Hepatocyte (in vitro differentiated cells): ENCODE data around the gene TSPAN32. TPM values are rescaled to one million over a fixed set of nuclear protein-coding genes. Genes with fewer than 3 reads are reported as not detected.

ENCODE experiments used
- DNase-seq: peaks from one replicate; pipeline ENCODE4 v3.0.0-alpha.2; 2016; ENCODE audit warnings: low spot score
- H2AFZ ChIP-seq: fragments of 200-600 bp; sonication (generic); 2 replicates; pipeline ENCODE4 v1.6.0; 2016; ENCODE audit warnings: antibody characterized with exemption, mild to moderate bottlenecking
- H3K27ac ChIP-seq: fragments of 200-600 bp; sonication (generic); 2 replicates; pipeline ENCODE4 v1.5.1; 2016; ENCODE audit warnings: mild to moderate bottlenecking
- H3K27me3 ChIP-seq: fragments of 200-600 bp; sonication (generic); 2 replicates; pipeline ENCODE4 v1.6.1; 2016
- H3K36me3 ChIP-seq: fragments of 200-600 bp; sonication (generic); replicated peaks from 2 replicates; pipeline ENCODE4 v1.5.1; 2016; ENCODE audit warnings: low read depth; ENCODE audit not compliant: insufficient read depth
- H3K4me1 ChIP-seq: fragments of 200-600 bp; sonication (generic); 2 replicates; pipeline ENCODE4 v1.5.1; 2016; ENCODE audit warnings: mild to moderate bottlenecking, moderate library complexity; ENCODE audit not compliant: insufficient read depth
- H3K4me2 ChIP-seq: fragments of 200-600 bp; sonication (generic); 2 replicates; pipeline ENCODE4 v1.6.0; 2016
- H3K4me3 ChIP-seq: fragments of 200-600 bp; sonication (generic); 2 replicates; pipeline ENCODE4 v1.5.1; 2016; ENCODE audit warnings: mild to moderate bottlenecking
- H3K79me2 ChIP-seq: fragments of 200-600 bp; sonication (generic); 2 replicates; pipeline ENCODE4 v1.6.0; 2017; ENCODE audit warnings: mild to moderate bottlenecking
- H3K9me2 ChIP-seq: fragments of 200-600 bp; sonication (generic); replicated peaks from 2 replicates; pipeline ENCODE4 v1.6.0; 2017; ENCODE audit warnings: mild to moderate bottlenecking; ENCODE audit not compliant: insufficient read depth
- H3K9me3 ChIP-seq: fragments of 200-600 bp; sonication (generic); 2 replicates; pipeline ENCODE4 v1.5.1; 2016; ENCODE audit warnings: low read depth, mild to moderate bottlenecking
- H4K20me1 ChIP-seq: fragments of 200-600 bp; sonication (generic); 2 replicates; pipeline ENCODE4 v1.6.0; 2016; ENCODE audit warnings: mild to moderate bottlenecking; ENCODE audit not compliant: insufficient read depth, poor library complexity, severe bottlenecking
- EZH2 ChIP-seq: fragments of 200-600 bp; sonication (generic); IDR thresholded peaks from 2 replicates; pipeline ENCODE4 v1.6.1; 2016; ENCODE audit warnings: antibody characterized with exemption, mild to moderate bottlenecking, borderline replicate concordance
- EZH2phosphoT487 ChIP-seq: fragments of 200-600 bp; sonication (generic); IDR thresholded peaks from one replicate; pipeline ENCODE4 v1.6.1; 2018; ENCODE audit warnings: antibody characterized with exemption, mild to moderate bottlenecking, low read depth, moderate library complexity; ENCODE audit not compliant: unreplicated experiment, severe bottlenecking
- WGBS: methylation state at CpG from one replicate; pipeline ENCODE4 v1.1.6; 2016; ENCODE audit warnings: low lambda C conversion rate; ENCODE audit errors: missing lambda C conversion rate; 5-methylcytosine and 5-hydroxymethylcytosine counted together
- polyA plus RNA-seq: library from polyadenylated mRNA; unstranded; fragments of >200 nt; fragmentation: Nextera tagmentation; extraction: Ambion mirVana; gene quantifications from 2 replicates; pipeline ENCODE4 v1.2.1, GENCODE V29; 2016
- total RNA-seq: library from RNA; depleted of rRNA; stranded (reverse); fragments of >200 nt; gene quantifications from 2 replicates; pipeline ENCODE4 v1.2.3, GENCODE V29; 2014
- TF ChIP-seq, protein P1 (sequence below): fragments of 200-600 bp; sonication (generic); IDR thresholded peaks from 2 replicates; pipeline ENCODE4 v1.5.1; 2016; ENCODE audit warnings: antibody characterized with exemption, mild to moderate bottlenecking; ENCODE audit not compliant: poor library complexity

The TSPAN32 gene
- total and polyA plus RNA-seq, 2 experiments from 2014 or later, result 1.5 to 4.8 TPM

DNA sequence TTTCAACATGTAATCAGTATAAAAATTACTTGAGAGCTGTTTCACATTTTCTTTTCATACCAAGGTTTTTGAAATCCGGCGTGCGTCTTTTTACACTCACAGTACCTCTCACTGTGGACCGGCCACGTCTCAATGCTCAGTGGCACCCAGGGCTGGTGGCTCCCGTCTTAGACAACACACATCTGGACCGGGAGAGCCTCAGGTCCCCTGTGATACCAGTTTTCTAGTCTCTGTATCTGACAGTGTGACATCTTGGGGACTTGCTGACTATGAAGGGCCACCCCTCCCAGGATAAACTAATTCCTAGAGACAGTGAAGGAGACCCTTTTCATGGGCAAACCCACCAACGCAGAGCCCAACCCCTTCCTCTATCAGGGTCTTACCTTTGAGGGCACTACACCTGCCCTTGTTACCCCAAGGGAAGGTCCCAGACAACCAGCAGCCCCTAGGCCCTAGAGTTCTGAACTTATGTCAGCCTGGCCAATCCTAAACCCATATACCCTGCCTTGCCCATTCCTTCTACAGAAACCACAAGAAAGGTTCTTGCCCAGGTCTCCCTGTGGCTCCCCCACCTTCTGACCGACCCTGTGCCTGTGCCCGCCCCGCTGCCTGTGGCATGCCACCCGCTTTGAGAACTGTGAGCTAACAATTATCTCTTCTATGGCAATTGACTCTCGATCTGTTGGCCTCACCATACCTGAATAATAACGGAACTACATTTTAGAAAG lies 25.4 kb upstream of the TSPAN32 start:
- no peaks in the 10 kb centered on the region for H3K36me3 ChIP-seq
- no peaks in the 10 kb centered on the region for H3K4me1 ChIP-seq
- peaks cover 3% of the 10 kb centered on the region for H3K9me3 ChIP-seq
- no peaks in the 10 kb centered on the region for H4K20me1 ChIP-seq
- H2AFZ ChIP-seq, result no peak overlapping the region
- 96% methylated on average over 14 of the region's 14 CpGs for WGBS
- H3K9me2 ChIP-seq, result no peaks in the 10 kb centered on the region
- no peak overlapping the region for H3K4me2 ChIP-seq
- peaks cover 13% of the 10 kb centered on the region for H3K27me3 ChIP-seq
- TF ChIP-seq EZH2, result no peak
- no peak for TF ChIP-seq EZH2phosphoT487
- TF ChIP-seq, protein P1, sequence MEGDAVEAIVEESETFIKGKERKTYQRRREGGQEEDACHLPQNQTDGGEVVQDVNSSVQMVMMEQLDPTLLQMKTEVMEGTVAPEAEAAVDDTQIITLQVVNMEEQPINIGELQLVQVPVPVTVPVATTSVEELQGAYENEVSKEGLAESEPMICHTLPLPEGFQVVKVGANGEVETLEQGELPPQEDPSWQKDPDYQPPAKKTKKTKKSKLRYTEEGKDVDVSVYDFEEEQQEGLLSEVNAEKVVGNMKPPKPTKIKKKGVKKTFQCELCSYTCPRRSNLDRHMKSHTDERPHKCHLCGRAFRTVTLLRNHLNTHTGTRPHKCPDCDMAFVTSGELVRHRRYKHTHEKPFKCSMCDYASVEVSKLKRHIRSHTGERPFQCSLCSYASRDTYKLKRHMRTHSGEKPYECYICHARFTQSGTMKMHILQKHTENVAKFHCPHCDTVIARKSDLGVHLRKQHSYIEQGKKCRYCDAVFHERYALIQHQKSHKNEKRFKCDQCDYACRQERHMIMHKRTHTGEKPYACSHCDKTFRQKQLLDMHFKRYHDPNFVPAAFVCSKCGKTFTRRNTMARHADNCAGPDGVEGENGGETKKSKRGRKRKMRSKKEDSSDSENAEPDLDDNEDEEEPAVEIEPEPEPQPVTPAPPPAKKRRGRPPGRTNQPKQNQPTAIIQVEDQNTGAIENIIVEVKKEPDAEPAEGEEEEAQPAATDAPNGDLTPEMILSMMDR, result no peak
- H3K79me2 ChIP-seq, result no peaks in the 10 kb centered on the region
- no peak overlapping the region for H3K4me3 ChIP-seq
- DNase-seq, result no peak
- H3K27ac ChIP-seq, result no peak overlapping the region

DNA sequence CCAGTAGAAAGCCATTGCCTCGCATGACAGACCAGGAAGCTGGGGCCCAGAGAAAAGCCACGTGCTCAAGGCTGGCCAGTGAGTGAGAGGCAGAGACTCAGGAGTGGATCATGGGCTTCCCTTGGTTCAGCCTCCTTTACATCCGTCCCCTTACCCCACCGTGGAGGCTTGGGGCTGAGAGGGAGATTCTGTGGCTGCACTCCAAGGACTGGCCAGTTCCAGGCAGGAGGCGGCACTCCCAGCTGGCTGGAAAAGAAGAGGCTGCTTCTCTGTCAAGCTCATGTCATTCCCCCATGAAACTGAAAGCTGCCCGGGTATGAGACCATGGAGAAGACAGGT lies 24.8 kb upstream of the TSPAN32 start:
- H3K9me2 ChIP-seq, result no peaks in the 10 kb centered on the region
- H3K4me1 ChIP-seq, result no peaks in the 10 kb centered on the region
- H3K4me3 ChIP-seq, result no peak overlapping the region
- no peaks in the 10 kb centered on the region for H4K20me1 ChIP-seq
- H3K9me3 ChIP-seq, result peaks cover 6% of the 10 kb centered on the region
- TF ChIP-seq, protein P1, result no peak
- TF ChIP-seq EZH2phosphoT487, result no peak
- no peak for TF ChIP-seq EZH2
- DNase-seq, result no peak
- 71% methylated on average over 6 of the region's 6 CpGs for WGBS
- no peak overlapping the region for H3K4me2 ChIP-seq
- no peak overlapping the region for H3K27ac ChIP-seq
- H3K79me2 ChIP-seq, result no peaks in the 10 kb centered on the region
- no peak overlapping the region for H2AFZ ChIP-seq
- peaks cover 8% of the 10 kb centered on the region for H3K27me3 ChIP-seq
- no peaks in the 10 kb centered on the region for H3K36me3 ChIP-seq

DNA sequence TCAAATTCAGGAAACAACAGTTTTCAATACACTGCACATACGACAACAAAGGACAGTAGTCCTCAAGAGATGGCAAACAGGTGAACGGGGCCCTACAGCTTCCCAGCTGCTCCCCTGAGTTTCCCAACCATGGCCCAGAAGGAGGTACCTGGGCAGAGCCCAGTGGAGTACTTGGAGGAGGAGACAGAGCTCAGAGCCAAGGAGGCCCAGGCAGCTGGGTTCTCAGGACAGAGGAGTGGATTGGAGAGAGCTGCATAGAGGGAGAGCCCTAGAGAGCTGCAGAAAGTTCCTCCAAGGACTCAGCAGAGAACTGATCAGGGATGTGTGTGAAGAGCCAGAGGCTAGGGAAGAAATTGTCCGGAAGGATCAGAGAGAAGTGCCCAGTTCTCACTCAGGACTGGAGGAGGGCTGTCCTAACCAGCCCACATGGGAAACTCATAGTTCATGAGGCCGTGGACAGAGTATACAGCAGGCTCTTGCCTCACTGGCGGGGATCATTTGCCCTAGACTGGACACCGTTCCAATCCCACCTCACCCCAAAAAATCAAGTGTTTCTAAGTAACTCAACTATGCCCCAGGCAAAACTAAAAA lies 23.8 kb upstream of the TSPAN32 start:
- WGBS, result 88% methylated on average over 6 of the region's 6 CpGs
- Histone ChIP-seq H3K36me3 (no peaks in the 10 kb centered on the region), H3K4me1 (no peaks in the 10 kb centered on the region), H3K27ac (no peak overlapping the region), H3K9me2 (no peaks in the 10 kb centered on the region), H3K4me2 (no peak overlapping the region), H3K4me3 (no peak overlapping the region), H4K20me1 (no peaks in the 10 kb centered on the region), H3K9me3 (peaks cover 14% of the 10 kb centered on the region), H2AFZ (no peak overlapping the region), H3K27me3 (no peaks in the 10 kb centered on the region), H3K79me2 (no peaks in the 10 kb centered on the region)
- DNase-seq, result no peak
- TF ChIP-seq EZH2 (no peak), EZH2phosphoT487 (no peak)
- TF ChIP-seq, protein P1, result no peak
